NCI-H345 treated with DMSO at 0.1 percent for 48 hours (cell line): Measurements from ENCODE around the gene FGD4.
"Not testable (repeated sequence)": the region's sequence is repeated elsewhere in the genome, so short reads cannot be mapped to it uniquely, and the experiment has no call there.

Source experiments
- DNase-seq: peaks from one replicate; lab custom pipeline; 2025; ENCODE audit not compliant: unreplicated experiment; lab: John Stamatoyannopoulos, UW

FGD4 gene

GRCh38 chr12:32489070-32489469 lies 89.7 kb downstream of the FGD4 start:
- DNase-seq, result no peak

GRCh38 chr12:32490801-32491200 lies 91.4 kb downstream of the FGD4 start:
- no peak for DNase-seq

- no peak for DNase-seq
Measured at GRCh38 chr12:32493282-32493681, 93.9 kb downstream of the FGD4 start.

GRCh38 chr12:32494656-32495055 lies 95.3 kb downstream of the FGD4 start:
- no peak for DNase-seq

GRCh38 chr12:32496946-32497345 lies 97.6 kb downstream of the FGD4 start:
- no peak for DNase-seq

GRCh38 chr12:32497864-32498263 lies 98.5 kb downstream of the FGD4 start:
- DNase-seq, result no peak

GRCh38 chr12:32499048-32499447 lies 99.7 kb downstream of the FGD4 start:
- no peak for DNase-seq

- DNase-seq, result peak; percentile 83
Measured at GRCh38 chr12:32501835-32502333, 102.5 kb downstream of the FGD4 start.

- no peak for DNase-seq
Measured at GRCh38 chr12:32502693-32503502, 103.5 kb downstream of the FGD4 start.

GRCh38 chr12:32503730-32504129 lies 104.4 kb downstream of the FGD4 start:
- no peak for DNase-seq

GRCh38 chr12:32504591-32504990 lies 105.2 kb downstream of the FGD4 start:
- no peak for DNase-seq

GRCh38 chr12:32505067-32505945 lies 105.9 kb downstream of the FGD4 start:
- no peak for DNase-seq

GRCh38 chr12:32507096-32507941 lies 108.0 kb downstream of the FGD4 start:
- DNase-seq, result not testable (repeated sequence)

GRCh38 chr12:32507942-32508320 lies 108.6 kb downstream of the FGD4 start:
- DNase-seq, result no peak

GRCh38 chr12:32508626-32509025 lies 109.3 kb downstream of the FGD4 start:
- DNase-seq, result no peak

- no peak for DNase-seq
Measured at GRCh38 chr12:32509328-32510091, 110.2 kb downstream of the FGD4 start.

- DNase-seq, result not testable (repeated sequence)
Measured at GRCh38 chr12:32511976-32512375, 112.6 kb downstream of the FGD4 start.

- no peak for DNase-seq
Measured at GRCh38 chr12:32512379-32512778, 113.0 kb downstream of the FGD4 start.

GRCh38 chr12:32512910-32513309 lies 113.6 kb downstream of the FGD4 start:
- DNase-seq, result no peak

- DNase-seq, result no peak
Measured at GRCh38 chr12:32515137-32515873, 115.9 kb downstream of the FGD4 start.
